ENCODE data around the gene TAAR6. TPM values are rescaled to one million over a fixed set of nuclear protein-coding genes. Genes with fewer than 3 reads are reported as not detected.
"Not testable (repeated sequence)": the region's sequence is repeated elsewhere in the genome, so short reads cannot be mapped to it uniquely, and the experiment has no call there.

The TAAR6 gene
- polyA plus RNA-seq, 4 donors, result 0.16 TPM; not detected in 3

- DNase-seq (ENCODE audit: low read depth in 4 of 4, low spot score in 2 of 4), result no peak
Measured at GRCh38 chr6:132589454-132589853, 19.3 kb downstream of the TAAR6 start, which contains the start of gene TAAR5. Gene TAAR5, minus strand, starts transcription at chr6:132589741. Its CDS starts 55 bp downstream, at chr6:132589686.

GRCh38 chr6:132590362-132590761 is 20.2 kb downstream of the TAAR6 start:
- DNase-seq (ENCODE audit: low read depth in 4 of 4, low spot score in 2 of 4), result no peak

DNA sequence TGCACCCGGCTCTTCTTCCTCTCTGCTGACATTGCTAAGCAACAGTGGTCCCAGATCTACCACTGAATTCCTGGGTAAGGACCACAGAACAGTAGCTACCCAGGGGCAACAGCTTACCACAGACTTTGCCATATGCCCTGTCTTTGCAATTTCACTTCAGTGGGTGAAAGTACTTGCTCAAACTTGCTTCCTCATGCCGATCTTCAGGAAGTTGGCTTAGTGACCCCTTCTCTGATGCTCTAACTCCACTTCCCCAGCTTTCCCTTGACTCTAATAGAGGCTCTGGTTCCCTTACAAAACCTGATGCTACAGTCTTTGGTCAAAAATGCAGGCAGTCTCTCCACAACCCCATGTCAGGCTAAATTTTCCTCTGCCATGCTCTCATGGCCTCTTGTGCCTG is 22.7 kb downstream of the TAAR6 start:
- DNase-seq (ENCODE audit: low read depth in 4 of 4, low spot score in 2 of 4), result no peak

- DNase-seq (ENCODE audit: low read depth in 4 of 4, low spot score in 2 of 4), result no peak
Measured at GRCh38 chr6:132596201-132596600, 26.1 kb downstream of the TAAR6 start.

DNA sequence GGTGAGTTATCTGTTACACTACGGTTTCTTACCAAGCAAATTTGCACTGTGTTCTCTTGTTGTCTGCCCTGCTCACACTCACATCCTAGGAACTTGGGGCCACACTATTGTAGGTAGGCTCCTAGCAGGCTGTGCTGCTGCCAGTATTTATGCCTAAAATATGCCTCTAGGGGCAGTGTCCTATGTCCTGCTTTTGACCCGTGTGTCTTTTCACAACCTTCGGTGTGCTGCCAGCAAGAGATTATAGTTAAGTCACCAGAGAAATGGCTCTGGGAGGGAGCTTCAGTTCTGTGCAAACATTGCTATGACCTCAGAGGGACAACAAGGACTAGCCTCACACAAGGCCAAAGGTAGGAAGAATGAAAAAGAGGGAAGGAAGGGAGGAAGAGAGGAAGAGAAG is 28.4 kb downstream of the TAAR6 start:
- no peak for DNase-seq (ENCODE audit: low read depth in 4 of 4, low spot score in 2 of 4)

- DNase-seq (ENCODE audit: low read depth in 4 of 4, low spot score in 2 of 4), result not testable (repeated sequence)
Measured at GRCh38 chr6:132600900-132601299, 30.8 kb downstream of the TAAR6 start.

- DNase-seq (ENCODE audit: low read depth in 4 of 4, low spot score in 2 of 4), result no peak
Measured at GRCh38 chr6:132604635-132605152, 34.6 kb downstream of the TAAR6 start.

DNA sequence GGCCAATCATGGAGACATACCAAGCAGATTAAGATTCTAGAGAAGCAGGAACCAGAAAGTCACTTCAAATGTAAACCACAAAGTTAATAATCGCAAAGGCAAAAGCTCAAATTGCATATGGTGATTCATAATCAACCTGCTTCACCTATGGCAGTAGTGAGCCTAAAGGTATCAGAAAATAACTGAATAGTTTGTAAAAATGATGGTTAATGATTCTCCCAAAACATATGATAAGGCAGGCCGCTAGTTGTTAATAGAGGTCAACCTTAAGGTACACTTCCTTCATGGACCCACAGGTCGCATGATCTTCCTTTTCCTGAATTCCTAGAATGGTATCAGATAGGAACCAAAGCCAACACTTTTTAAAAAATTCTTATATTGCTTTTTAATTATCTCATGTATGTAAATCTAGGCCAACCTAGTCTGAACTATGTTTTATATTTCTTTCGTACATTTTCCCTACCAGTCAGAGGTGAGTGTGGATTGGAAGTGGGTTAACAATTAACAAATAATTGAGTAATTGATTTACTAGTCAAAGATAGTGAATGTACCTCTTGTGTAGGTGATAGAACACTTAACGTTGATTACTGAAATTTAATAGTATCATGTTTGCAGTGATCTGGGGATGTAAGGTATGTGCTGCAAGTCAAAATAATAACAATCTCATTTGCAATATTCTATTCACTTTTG is 37.6 kb downstream of the TAAR6 start:
- no peak for DNase-seq (ENCODE audit: low read depth in 4 of 4, low spot score in 2 of 4)

GRCh38 chr6:132611616-132612015 is 41.5 kb downstream of the TAAR6 start:
- DNase-seq (ENCODE audit: low read depth in 4 of 4, low spot score in 2 of 4), result no peak

- no peak for DNase-seq (ENCODE audit: low read depth in 4 of 4, low spot score in 2 of 4)
Measured at GRCh38 chr6:132612449-132613108, 42.5 kb downstream of the TAAR6 start.

DNA sequence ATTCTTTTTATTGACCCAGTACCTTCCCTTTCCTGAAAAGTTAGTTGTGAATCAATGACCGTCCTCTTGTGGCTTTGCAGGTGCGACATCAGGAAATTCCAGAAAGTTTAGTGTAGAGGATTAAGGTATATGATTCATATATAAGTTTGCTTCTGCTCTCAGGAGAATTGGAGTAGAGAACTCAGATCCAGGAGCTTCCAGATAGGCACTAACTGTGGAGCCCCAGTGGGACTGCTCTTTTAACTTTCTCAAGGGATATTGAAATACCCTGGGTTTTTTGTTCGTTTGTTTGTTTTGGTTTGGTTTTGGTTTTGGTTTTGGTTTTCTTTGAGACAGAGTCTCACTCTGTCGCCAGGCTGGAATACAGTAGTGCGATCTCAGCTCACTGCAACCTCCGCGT is 44.4 kb downstream of the TAAR6 start:
- no peak for DNase-seq (ENCODE audit: low read depth in 4 of 4, low spot score in 2 of 4)

GRCh38 chr6:132616677-132617076 is 46.6 kb downstream of the TAAR6 start:
- DNase-seq (ENCODE audit: low read depth in 4 of 4, low spot score in 2 of 4), result no peak

Other genes starting within 250 kb of the TAAR6 start
- gene MOXD1, start 168.8 kb upstream of the TAAR6 start, polyA plus RNA-seq (ENCODE audit: insufficient read length in 4 of 4), result 100 to 1,000 TPM; 172 to 315 (median 236) TPM
- 100 to 1,000 TPM in 1 of 4 donors, 10 to 100 TPM in 3; 80.2 to 101 (median 86.0) TPM for gene STX7, start 57.2 kb upstream of the TAAR6 start, polyA plus RNA-seq (ENCODE audit: insufficient read length in 4 of 4)
- gene TAAR9, start 32.0 kb upstream of the TAAR6 start, polyA plus RNA-seq (ENCODE audit: insufficient read length in 4 of 4), result not detected
- not detected for gene TAAR8, start 17.6 kb upstream of the TAAR6 start, polyA plus RNA-seq (ENCODE audit: insufficient read length in 4 of 4)
- gene TAAR5, start 19.4 kb downstream of the TAAR6 start, polyA plus RNA-seq (ENCODE audit: insufficient read length in 4 of 4), result not detected
- gene TAAR2, start 54.0 kb downstream of the TAAR6 start, polyA plus RNA-seq (ENCODE audit: insufficient read length in 4 of 4), result not detected
- gene TAAR1, start 88.9 kb downstream of the TAAR6 start, polyA plus RNA-seq (ENCODE audit: insufficient read length in 4 of 4), result not detected
- gene VNN1, start 143.7 kb downstream of the TAAR6 start, polyA plus RNA-seq (ENCODE audit: insufficient read length in 4 of 4), result under 1 TPM; 0.08 to 0.37 (median 0.18) TPM
- 1 to 10 TPM; 1.8 to 4.0 (median 2.7) TPM for gene VNN2, start 187.6 kb downstream of the TAAR6 start, polyA plus RNA-seq (ENCODE audit: insufficient read length in 4 of 4)
- gene SLC18B1, start 228.3 kb downstream of the TAAR6 start, polyA plus RNA-seq (ENCODE audit: insufficient read length in 4 of 4), result 10 to 100 TPM; 27.8 to 35.7 (median 34.4) TPM
- 1,000 to 10,000 TPM; 1,653 to 2,203 (median 1,960) TPM for gene RPS12, start 244.2 kb downstream of the TAAR6 start, polyA plus RNA-seq (ENCODE audit: insufficient read length in 4 of 4)

Measured in left renal cortex interstitium (tissue), 4 donors.